Sciatic nerve (tissue), 2 donors: Measurements from ENCODE around the gene CGNL1. TPM values are rescaled to one million over a fixed set of nuclear protein-coding genes. Genes with fewer than 3 reads are reported as not detected.

ENCODE experiments used
- ATAC-seq: fragments of 200-7000 bp; cut with Tn5 transposase; one replicate; pipeline ENCODE4 v1.9.1; 2020; ENCODE audit warnings: mild to moderate bottlenecking, moderate library complexity
- DNase-seq: peaks from one replicate; pipeline ENCODE4 v3.0.0-alpha.2; 2020; ENCODE audit warnings: low spot score
- intact Hi-C: fragments of 100-400 bp; cut with DNase I; formaldehyde crosslinking; loops from one replicate; pipeline ENCODE4 v1.14.2; 2022
- total RNA-seq: library from RNA; stranded (reverse); fragmentation: NEBNext Ultra II Directional; extraction: Animal tissue kit (Norgen Biotek cat#: 25700); gene quantifications from one replicate; pipeline ENCODE4 v1.2.1, GENCODE V29; 2021
- donor health status: DM: no; HTN: no; CAD: no.
- donor health status: DM: no; HTN: no; CAD: no.

CGNL1 gene
- total RNA-seq, 1 donor from 2014 or later: 38.1 TPM

DNA sequence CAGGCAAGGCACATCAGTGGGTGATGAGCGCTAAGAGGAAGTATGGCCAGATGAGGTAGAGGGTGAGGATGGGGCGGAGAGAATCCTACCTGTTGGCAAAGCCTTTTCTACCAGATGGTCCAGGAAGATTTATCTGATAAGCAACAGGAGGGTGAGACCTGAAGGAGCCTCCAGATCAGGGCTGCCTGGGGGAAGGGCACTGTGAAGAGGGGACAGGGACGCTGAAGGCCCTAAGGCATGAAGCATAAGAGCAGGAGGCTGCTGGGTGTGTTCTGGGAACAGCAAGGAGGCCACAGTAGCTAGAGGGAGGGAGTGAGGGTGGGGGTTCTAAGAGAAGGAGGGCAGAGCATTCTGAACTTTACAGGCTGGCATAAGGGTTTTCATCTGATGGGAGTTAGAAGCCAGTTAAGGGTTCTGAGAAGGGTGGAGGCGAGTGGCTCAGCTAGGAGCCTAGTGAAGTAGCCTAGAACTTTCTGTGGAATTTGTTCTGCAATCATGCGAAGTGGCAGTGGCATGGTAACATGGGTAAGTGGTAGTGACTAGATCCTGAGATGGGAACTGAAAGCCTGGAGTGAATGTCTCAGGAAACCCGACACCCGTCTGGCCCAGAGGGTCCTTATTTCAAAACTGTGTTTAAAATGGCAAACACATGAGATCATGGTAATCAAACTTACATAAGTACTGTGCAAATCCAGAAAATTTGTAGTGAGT is 29.9 kb downstream of the CGNL1 start:
- peak; percentile 33 for ATAC-seq
- DNase-seq: no peak
- intact Hi-C loops: no loop called here

DNA sequence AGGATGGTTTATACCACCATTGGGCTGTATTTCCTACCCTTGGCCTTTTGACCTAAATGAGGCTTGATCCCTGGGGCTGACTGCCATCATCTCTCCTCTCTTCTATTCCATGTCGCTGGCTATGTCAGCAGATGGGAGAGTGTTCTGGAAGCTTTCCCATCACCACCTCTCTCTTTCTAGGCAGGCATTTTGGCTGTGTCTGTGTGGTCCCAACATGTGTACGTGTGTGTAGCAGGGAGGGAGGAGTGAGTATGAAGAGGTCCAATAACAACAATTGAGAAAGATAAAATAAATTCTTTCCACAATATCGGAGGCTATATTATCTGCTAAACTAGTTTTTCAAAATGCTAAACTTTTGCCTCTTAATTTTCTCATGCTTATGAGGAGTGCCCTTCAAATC is 34.1 kb downstream of the CGNL1 start:
- ATAC-seq (peak; percentile 35), DNase-seq (no peak)
- intact Hi-C loops: no loop called here

DNA sequence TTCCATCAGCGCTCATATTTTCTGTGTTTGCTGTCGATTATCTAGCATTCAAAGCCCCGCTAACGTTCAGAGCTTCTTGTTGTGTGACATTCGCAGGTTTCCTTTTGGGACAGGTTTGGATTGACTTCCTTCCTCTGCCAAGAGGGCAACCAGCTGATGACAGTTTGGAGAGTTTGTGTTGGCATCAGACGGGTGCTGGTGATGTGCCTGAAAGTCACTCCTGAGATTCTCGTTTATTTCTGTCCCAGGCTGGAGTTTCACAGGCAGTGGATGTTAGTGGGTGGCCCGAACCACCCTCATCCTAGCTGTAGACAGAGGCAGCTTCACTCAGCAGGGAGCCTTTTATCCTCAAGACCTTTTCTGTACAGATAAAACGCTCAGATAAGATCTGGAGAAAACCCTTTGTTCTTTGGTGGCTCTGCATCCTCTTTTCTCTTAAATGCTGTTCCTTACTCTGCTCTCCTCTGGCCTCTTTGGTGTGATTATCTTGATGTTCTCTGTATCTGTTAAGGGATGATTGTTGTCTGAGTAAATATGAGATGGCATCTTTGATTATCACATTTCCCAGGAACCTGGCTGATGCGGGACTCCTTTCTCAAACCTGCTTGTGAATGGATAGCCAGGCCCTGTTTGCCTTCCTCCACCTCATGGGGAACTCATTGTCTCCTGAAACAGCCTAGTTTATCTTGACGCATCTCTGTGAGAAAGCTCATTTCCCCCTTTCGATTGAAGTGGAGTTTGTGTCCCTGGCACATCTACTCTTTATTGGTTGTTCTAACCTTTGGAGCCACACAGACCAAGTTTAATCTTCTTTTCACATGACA is 35.9 kb downstream of the CGNL1 start:
- no peak for ATAC-seq
- intact Hi-C loops: no loop called here
- no peak for DNase-seq

DNA sequence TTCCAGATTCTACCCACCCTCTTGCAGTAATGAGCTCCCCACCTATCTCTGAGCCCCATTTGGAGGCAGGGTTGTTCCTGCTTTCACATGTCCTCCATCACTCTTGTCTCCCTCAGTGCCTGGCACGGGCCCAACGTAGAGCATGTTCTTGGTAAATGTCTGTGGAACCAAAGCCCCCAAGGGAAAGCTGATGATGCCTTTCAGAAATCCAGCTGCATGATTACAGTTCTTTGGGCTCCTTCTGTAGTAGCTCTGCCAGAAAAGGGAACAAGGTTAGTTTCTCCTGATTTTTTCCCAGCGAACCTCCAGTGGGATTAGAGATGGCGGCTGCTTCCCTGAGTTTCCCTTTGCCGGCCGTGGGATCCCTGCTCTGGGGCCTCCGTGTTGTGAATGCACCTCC is 39.3 kb downstream of the CGNL1 start:
- intact Hi-C loops: no loop called here
- DNase-seq (no peak), ATAC-seq (peak; percentile 67)

DNA sequence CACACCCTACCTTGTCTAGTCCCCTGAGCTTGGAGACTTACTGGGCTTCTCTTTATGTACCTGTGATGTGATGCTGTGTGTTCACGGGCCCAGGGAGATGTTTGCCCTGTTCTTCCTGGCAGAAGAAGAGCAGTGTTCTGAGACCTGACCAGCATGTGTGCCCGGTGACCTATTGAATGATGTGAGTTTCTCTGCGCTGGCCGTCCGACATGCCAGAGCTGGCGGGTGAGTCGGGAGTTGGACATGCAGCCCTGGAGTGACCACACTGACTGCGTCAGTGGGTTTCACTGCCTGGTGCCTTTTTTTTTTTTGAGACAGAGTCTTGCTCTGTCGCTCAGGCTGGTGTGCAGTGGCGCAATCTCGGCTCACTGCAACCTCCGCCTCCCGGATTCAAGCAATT is 42.3 kb downstream of the CGNL1 start:
- ATAC-seq: no peak
- intact Hi-C loops: no loop called here

DNA sequence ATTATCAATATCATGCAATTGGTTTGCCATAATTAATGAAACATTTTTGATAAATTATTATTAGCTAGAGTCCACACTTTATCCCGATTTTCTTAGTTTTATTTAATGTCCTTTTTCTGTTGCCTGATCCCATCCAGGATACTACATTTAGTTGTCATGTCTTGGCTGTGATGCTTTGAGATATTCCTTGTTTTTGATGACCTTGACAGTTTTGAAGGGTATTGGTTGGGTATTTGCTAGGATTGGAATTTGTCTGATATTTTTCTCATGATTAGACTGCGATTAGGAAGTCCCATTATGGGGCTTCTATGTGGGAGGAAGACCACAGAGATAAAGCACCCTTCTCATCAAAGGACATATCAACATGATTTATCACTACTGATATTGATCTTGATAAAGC is 43.0 kb downstream of the CGNL1 start:
- DNase-seq (no peak), ATAC-seq (no peak)
- intact Hi-C loops: no loop called here

More for the DNA sequence above, 42.3 kb downstream of the CGNL1 start:
- no peak for DNase-seq

DNA sequence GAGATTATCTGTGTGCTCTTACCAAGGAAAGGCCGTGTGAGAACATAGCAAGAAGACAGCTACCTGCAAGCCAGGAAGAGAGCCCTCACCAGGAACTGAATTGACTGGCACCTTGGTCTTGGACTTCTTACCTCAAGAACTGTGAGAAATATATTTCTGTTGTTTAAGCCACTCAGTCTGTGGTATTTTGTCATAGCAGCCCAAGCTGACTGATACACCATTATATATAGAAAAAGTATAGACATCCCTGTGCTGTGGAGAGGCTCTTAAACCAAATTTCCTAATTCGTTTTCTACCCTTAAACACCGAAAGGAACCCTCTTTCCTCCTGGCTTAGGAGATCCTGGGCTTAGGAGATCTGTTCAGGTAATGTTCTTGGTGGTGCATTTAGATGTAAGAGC is 44.8 kb downstream of the CGNL1 start:
- DNase-seq (no peak), ATAC-seq (no peak)
- intact Hi-C loops: no loop called here

DNA sequence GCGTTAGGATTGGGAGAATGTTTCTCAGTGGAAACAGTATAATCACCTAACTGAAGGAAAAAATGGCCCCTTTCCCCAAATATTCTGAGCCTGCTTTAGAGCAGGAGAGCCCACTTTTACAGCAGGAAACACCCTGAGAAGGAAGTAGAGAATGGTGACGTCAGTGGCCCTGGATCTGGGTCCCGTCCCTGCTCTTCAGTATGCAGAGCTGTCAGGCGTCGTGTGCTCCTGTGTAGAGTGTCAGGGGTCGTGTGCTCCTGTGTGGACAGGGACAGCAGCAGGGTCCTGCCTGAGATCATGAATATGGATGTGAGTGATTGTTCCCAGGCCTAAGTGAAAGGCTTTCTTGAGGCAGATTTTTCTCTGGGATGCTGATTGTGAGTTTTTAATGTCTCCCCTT is 45.2 kb downstream of the CGNL1 start:
- intact Hi-C loops: no loop called here
- DNase-seq (no peak), ATAC-seq (peak; percentile 50)

DNA sequence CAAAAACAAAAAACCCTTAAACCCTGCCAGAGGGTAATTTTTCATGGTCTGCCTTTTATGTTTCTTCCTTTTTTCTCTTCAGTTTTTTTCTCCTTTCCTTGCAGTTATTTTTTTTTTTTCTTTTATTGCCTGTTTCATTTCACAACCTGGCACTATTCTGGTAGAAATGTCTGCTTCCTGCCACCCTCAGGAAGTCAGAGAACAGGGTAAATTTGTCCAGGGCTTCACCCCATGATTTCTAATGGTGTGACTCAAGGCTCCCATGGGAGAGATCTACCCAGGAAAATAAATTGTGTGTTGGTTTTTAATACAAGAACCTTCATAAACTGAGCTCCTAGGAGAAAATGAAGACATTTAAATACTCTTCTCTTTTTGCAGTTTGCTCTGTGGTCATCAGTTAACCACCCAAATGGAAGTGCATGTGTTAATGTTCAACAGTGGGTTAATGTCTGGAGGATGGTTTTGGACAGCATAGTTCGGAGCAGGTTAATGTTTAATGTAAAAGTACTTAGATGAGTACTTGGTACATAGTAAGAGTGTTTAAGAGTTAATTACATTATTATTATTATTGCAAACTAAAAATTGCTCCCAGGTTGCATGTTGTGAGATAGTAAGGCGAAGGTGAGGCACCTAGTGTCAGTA is 45.9 kb downstream of the CGNL1 start:
- intact Hi-C loops: no loop called here
- DNase-seq (no peak), ATAC-seq (peak; percentile 61)

DNA sequence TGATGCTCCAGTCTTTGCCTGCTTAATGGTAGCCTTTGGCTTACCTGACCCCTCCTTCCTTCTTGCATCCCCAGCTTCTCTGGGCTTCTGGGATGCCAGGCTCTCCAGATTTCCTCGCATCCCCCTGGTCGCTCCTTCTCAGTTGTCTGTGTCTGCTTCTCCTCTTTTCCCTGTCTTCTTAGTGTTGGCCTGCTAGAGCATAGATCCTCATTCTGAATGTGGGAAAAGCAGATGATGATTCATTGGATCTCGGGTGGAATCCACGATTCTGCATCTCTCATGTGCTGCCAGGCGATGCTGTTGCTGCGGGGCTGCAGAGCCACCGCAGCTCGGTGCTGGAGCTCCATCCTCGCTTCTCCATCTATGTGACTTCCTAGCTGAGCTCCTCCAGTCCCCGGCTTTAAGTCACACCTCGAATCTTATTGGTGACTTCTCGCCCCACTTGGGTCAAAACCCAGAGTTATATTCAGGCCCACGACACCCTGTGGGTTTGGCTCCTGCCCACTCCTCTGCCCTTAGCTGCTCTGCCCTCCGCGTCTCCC is 47.4 kb downstream of the CGNL1 start:
- intact Hi-C loops: no loop called here
- DNase-seq: no peak
- no peak for ATAC-seq

DNA sequence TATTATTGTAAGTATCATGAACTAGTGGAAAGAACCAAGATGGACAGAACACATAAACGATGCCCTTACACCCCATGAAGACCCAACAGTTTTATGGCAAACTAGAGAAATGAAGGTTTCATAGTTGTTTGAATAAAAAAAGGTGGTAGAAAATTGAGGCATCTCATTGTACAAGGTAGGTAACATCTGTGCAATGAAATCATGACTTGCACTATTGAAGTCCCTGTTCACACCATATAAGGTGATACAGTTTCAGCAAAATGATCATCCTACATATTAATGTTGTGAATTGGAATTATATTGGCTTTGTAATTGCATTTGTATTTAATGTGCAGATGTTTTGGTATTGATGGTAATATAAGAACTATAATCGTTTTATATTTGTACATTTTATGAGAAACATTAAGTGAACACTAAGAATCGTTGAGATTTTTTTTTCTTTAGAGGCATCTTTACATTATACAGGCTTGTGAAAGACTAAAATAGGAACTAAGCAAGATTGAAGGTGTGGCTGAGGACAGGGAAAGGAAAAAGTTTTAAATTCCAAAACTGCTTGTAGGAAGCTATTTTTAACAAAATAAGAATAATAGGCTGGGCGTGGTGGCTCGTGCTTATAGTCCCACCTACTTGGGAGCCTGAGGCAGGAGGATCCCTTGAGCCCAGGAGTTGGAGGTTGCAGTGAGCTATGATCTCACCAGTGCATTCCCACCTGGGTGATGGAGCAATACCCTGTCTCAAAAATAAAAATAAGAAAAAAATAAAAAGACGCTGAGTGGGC is 48.5 kb downstream of the CGNL1 start:
- intact Hi-C loops: loop anchor here (5.0 kb wide), 1 partner anchor 38 kb away; no protein-coding TSS in a partner anchor
- no peak for DNase-seq
- ATAC-seq: no peak

DNA sequence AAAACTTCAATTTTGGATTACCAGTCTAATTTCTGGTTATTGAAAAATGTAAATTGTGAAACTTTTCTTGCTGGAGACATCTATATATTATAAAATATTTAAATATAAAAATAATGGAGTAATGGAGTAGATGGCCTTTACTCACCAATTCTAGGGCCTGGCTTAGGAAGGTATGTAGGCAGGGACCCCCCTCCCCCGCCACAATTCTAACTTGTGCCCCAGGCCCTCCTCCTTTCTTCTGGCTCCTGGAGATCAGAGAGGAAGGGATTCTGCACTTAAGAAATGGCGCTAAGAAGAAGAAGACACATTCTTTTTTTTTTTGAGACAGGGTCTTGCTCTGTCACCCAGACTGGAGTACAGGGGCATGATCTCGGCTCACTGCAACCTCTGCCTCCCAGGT is 49.5 kb downstream of the CGNL1 start:
- DNase-seq: no peak
- ATAC-seq: no peak
- intact Hi-C loops: loop anchor here (5.0 kb wide), 1 partner anchor 39 kb away; no protein-coding TSS in a partner anchor

DNA sequence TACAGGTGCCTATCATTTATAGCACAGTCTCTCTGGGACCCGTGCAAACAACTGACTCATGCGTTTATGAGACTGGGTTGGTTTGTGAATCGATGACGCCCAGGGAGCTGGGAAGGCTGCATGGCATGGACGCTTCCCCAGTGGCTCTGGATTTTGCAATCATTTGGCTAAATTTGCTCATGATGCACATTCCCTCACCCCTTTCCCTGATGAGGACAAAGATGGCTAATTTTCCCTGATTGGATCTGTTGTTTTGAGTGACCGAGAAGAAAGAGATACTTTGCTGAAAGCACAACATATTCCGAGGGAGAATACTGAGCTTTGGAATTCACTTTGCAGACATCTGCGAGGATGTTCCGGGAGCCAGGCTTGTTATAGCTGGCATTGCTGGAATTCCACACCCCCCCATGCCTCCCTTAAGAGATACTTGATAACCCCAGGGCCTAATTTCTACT is 51.1 kb downstream of the CGNL1 start:
- intact Hi-C loops: loop anchor here (5.0 kb wide), 1 partner anchor 40 kb away; no protein-coding TSS in a partner anchor
- ATAC-seq: peak; percentile 85
- DNase-seq: no peak

DNA sequence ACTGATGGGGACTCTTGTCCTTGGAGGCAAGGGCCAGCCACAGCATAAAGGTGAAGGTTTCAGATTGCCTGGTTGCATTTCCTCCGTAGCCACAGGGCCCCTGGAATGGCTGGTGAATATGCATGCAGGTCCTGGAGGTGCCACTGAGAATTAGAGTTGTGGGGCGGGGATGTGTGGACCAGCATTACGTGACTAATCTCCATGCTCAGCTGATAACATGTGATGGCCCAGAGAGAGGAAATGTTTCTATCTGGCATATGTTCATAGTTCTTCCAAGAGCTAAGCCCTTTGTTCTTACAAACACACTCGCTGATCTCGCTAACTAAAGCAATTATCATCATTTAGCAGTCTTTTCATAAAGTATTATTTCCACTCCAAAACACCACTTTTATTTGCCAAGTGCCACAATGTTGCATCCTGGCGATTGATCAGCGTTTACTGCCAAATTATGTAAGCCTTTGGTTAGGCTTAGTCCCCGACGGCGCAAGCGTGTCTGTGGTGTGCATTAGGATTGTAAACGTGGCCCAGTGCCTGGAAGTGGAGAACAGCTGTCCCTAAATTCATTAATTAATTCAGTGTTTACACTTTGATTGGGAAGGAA is 55.9 kb downstream of the CGNL1 start:
- intact Hi-C loops: no loop called here
- ATAC-seq (peak; percentile 55), DNase-seq (no peak)

DNA sequence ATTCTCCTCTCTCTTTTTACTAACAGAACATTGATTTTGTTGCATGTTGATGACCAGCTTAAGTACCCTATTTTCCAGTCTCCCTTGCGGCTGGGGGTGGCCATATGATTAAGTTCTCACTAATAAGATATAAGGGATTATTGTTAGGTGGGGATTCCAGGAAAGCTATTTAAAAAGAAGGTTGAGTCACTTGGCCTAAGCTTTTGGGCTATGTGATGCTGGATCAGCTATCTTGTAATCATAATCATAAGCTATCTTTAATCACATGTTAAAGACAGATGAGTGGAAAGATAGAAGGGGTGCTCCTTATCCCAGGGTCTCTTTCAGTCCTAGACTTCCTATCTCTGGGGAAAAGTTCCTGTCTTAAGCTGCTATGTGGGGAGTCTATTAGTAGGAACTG is 59.9 kb downstream of the CGNL1 start:
- ATAC-seq (no peak), DNase-seq (no peak)
- intact Hi-C loops: no loop called here

DNA sequence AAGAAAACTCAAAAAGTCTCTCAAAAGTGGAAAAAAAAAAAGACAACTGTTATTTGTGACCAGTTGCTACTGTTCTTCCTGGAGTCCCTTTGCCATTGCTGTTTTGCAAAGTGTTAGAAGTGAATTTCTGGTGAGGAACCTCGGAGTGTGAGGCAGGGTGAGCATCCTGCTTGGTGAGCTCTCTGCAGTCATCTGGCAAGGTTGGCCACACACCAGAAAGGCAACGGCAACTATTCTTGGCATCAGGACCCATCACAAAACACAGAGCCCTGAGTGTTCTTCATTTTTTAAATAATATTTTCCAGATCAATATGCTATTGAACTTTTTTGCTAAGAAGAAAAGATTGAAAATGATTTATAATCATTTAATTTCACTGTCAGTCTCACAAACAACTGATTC is 60.7 kb downstream of the CGNL1 start:
- intact Hi-C loops: no loop called here
- ATAC-seq: peak; percentile 52
- DNase-seq: no peak

DNA sequence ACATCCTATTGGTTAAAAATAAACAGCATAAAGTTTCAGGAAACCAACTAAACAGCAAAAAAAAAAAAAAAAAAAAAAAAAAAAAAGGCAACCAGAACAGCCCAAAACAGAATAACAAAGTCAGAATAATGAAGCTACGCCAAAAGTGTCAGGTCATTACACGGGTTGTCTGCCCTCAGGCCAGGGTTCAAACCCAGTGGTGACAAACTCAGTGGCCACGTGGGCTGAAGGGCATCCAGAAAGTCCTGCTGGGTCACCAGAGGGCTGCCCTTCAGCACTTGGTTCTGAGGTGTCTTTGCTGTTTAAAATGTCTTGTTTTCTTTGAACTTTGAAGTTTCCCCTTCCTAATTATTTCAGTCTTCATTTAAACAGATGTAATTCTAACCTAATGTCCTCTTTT is 61.3 kb downstream of the CGNL1 start:
- DNase-seq (no peak), ATAC-seq (peak; percentile 69)
- intact Hi-C loops: no loop called here

DNA sequence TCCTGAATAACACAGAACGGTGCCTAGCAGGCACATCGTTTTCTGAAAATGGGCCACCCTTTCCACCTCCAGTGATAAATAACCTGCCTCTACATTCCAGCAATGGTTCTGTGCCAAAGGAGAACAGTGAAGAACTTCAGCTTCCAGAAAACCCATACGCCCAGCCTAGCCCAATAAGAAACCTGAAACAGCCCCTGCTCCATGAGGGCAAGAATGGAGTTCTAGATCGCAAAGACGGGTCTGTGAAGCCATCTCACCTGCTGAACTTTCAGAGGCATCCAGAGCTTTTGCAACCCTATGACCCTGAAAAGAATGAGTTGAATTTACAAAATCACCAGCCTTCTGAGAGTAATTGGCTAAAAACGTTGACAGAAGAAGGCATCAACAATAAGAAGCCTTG is 61.9 kb downstream of the CGNL1 start:
- DNase-seq (no peak), ATAC-seq (no peak)
- intact Hi-C loops: no loop called here
